ENCODE results near the gene TSPOAP1. TPM values are rescaled to one million over a fixed set of nuclear protein-coding genes. Genes with fewer than 3 reads are reported as not detected.

Gene TSPOAP1
- total and polyA plus RNA-seq, 10 of the 15 experiments (the other 5 are each of a cell fraction or from before 2014, with no cell fraction given): 0.58 to 16.4 (median 4.2) TPM; not detected in 1

DNA sequence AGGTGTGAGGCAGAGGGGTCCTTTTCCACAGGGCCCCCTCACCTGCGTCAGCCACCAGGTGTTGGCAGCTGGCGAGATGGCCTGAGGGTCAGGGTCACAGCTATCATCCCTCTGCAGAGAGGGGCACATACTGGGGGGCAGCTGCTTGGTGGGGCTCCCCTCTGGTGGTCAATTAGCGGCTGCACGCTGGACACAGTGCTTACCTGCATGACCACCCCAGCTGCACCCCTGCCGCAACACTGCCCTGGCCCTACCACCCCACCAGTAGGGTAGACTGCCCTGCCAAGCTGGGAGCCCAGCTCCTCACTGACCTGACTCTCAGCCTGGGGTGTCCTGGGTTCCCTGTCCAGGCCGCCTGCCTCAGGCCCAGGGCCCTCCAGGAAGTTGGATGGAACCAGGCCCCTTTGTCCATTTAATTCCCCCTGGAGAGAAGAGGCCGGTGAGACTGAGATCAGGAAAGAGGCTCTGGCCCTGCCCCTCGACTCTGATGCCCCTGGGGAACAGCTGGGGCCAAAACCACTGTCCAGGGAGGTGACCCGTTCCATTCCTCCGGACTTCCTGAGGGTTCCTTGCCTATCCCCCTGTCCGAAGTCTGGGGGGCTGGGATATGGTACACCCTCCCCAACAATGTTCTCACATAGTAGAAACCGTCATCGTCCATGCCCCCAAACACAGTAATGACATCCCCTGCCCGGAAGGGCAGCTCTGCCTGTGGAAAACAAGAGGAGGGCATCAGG, 23.7 kb downstream of the TSPOAP1 start:
- intact Hi-C loops (cut with micrococcal nuclease; ENCODE audit: unreplicated experiment) (loop anchor here (1.0 kb wide), 1 partner anchor 142 kb away; no protein-coding TSS in a partner anchor), in situ Hi-C loops (cut with MboI) (no loop called here)
- DNase-seq (ENCODE audit: low read depth, low spot score) (no peak), FAIRE-seq (no peak), ATAC-seq (no peak; the same call in 2 of the 3 replicates)
- POLR2A ChIA-PET: interaction anchor here (1.8 kb wide), 1 partner anchor 112 kb away, joined by 5 read pairs; the partner anchor contains the start of gene RNF43
- no peak overlapping the region for H2AFZ ChIP-seq (ENCODE audit: control insufficient read depth, low read depth, low read length)
- no peak overlapping the region for H3K27ac ChIP-seq (ENCODE audit: control insufficient read depth, insufficient read depth)
- H3K9me3 ChIP-seq (replicated peaks; ENCODE audit: control insufficient read depth, insufficient read depth, low read length): no peaks in the 10 kb centered on the region
- no peaks in the 10 kb centered on the region for H3K4me1 ChIP-seq (ENCODE audit: control insufficient read depth, insufficient read depth, low read length)
- no peak overlapping the region for H3K4me2 ChIP-seq (ENCODE audit: control insufficient read depth, insufficient read depth)
- CTCF ChIA-PET: interaction anchor here (0.6 to 7.1 kb wide), 25 partner anchors 10 to 163 kb away, joined by 3 to 56 read pairs (median 6); partner anchors contain the start of genes RNF43, SUPT4H1 and TSPOAP1
- no peak overlapping the region for H3K9ac ChIP-seq (ENCODE audit: control insufficient read depth, insufficient read depth, low read length)
- H3K79me2 ChIP-seq (ENCODE audit: control insufficient read depth, insufficient read depth, low read length): no peaks in the 10 kb centered on the region
- TF ChIP-seq, protein P1, sequence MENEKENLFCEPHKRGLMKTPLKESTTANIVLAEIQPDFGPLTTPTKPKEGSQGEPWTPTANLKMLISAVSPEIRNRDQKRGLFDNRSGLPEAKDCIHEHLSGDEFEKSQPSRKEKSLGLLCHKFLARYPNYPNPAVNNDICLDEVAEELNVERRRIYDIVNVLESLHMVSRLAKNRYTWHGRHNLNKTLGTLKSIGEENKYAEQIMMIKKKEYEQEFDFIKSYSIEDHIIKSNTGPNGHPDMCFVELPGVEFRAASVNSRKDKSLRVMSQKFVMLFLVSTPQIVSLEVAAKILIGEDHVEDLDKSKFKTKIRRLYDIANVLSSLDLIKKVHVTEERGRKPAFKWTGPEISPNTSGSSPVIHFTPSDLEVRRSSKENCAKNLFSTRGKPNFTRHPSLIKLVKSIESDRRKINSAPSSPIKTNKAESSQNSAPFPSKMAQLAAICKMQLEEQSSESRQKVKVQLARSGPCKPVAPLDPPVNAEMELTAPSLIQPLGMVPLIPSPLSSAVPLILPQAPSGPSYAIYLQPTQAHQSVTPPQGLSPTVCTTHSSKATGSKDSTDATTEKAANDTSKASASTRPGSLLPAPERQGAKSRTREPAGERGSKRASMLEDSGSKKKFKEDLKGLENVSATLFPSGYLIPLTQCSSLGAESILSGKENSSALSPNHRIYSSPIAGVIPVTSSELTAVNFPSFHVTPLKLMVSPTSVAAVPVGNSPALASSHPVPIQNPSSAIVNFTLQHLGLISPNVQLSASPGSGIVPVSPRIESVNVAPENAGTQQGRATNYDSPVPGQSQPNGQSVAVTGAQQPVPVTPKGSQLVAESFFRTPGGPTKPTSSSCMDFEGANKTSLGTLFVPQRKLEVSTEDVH (IDR thresholded peaks at IDR 0.05; ENCODE audit: low read depth, partially characterized antibody): no peak
- no peak for TF ChIP-seq RBBP5 (conservative IDR thresholded peaks at IDR 0.05)
- TF ChIP-seq CBX5 (IDR thresholded peaks at IDR 0.05; ENCODE audit: low read depth): no peak
- no peak for TF ChIP-seq MYC (IDR thresholded peaks at IDR 0.05; ENCODE audit: insufficient read depth, insufficient read length, insufficient replicate concordance, low read length, severe bottlenecking)
- no peak for TF ChIP-seq MTA2 (IDR thresholded peaks at IDR 0.05; ENCODE audit: low read depth)
- no peak for TF ChIP-seq RELA (IDR thresholded peaks at IDR 0.05; ENCODE audit: borderline replicate concordance, partially characterized antibody)
- TF ChIP-seq, protein P2, sequence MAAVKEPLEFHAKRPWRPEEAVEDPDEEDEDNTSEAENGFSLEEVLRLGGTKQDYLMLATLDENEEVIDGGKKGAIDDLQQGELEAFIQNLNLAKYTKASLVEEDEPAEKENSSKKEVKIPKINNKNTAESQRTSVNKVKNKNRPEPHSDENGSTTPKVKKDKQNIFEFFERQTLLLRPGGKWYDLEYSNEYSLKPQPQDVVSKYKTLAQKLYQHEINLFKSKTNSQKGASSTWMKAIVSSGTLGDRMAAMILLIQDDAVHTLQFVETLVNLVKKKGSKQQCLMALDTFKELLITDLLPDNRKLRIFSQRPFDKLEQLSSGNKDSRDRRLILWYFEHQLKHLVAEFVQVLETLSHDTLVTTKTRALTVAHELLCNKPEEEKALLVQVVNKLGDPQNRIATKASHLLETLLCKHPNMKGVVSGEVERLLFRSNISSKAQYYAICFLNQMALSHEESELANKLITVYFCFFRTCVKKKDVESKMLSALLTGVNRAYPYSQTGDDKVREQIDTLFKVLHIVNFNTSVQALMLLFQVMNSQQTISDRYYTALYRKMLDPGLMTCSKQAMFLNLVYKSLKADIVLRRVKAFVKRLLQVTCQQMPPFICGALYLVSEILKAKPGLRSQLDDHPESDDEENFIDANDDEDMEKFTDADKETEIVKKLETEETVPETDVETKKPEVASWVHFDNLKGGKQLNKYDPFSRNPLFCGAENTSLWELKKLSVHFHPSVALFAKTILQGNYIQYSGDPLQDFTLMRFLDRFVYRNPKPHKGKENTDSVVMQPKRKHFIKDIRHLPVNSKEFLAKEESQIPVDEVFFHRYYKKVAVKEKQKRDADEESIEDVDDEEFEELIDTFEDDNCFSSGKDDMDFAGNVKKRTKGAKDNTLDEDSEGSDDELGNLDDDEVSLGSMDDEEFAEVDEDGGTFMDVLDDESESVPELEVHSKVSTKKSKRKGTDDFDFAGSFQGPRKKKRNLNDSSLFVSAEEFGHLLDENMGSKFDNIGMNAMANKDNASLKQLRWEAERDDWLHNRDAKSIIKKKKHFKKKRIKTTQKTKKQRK (IDR thresholded peaks at IDR 0.05; ENCODE audit: low read depth, low read length): no peak
- TF ChIP-seq, protein P3, sequence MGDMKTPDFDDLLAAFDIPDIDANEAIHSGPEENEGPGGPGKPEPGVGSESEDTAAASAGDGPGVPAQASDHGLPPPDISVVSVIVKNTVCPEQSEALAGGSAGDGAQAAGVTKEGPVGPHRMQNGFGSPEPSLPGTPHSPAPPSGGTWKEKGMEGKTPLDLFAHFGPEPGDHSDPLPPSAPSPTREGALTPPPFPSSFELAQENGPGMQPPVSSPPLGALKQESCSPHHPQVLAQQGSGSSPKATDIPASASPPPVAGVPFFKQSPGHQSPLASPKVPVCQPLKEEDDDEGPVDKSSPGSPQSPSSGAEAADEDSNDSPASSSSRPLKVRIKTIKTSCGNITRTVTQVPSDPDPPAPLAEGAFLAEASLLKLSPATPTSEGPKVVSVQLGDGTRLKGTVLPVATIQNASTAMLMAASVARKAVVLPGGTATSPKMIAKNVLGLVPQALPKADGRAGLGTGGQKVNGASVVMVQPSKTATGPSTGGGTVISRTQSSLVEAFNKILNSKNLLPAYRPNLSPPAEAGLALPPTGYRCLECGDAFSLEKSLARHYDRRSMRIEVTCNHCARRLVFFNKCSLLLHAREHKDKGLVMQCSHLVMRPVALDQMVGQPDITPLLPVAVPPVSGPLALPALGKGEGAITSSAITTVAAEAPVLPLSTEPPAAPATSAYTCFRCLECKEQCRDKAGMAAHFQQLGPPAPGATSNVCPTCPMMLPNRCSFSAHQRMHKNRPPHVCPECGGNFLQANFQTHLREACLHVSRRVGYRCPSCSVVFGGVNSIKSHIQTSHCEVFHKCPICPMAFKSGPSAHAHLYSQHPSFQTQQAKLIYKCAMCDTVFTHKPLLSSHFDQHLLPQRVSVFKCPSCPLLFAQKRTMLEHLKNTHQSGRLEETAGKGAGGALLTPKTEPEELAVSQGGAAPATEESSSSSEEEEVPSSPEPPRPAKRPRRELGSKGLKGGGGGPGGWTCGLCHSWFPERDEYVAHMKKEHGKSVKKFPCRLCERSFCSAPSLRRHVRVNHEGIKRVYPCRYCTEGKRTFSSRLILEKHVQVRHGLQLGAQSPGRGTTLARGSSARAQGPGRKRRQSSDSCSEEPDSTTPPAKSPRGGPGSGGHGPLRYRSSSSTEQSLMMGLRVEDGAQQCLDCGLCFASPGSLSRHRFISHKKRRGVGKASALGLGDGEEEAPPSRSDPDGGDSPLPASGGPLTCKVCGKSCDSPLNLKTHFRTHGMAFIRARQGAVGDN (IDR thresholded peaks at IDR 0.05): no peak
- no peak for TF ChIP-seq NFYB (IDR thresholded peaks at IDR 0.05; ENCODE audit: insufficient read depth, low read depth, low read length)
- no peak overlapping the region for H3K4me3 ChIP-seq
- 46% methylated on average over 14 of the region's 14 CpGs for WGBS (ENCODE audit: insufficient coverage, insufficient replicate concordance, low lambda C conversion rate, missing lambda C conversion rate)
- RAD21 ChIA-PET (ENCODE audit: unreplicated experiment): interaction anchor here (1.2 to 3.0 kb wide), 6 partner anchors 8 to 143 kb away, joined by 3 to 27 read pairs (median 6); partner anchors contain the start of gene RNF43
- SMC1A ChIA-PET (ENCODE audit: uncharacterized antibody, unreplicated experiment): interaction anchor here (0.6 to 2.8 kb wide), 9 partner anchors 12 to 1467 kb away, joined by 3 to 13 read pairs (median 3); partner anchors contain the start of genes RNF43 and SUPT4H1
- no peaks in the 10 kb centered on the region for H3K36me3 ChIP-seq (ENCODE audit: control insufficient read depth in 2 of 2, insufficient read depth in 2 of 2, low read length in 1 of 2)
- H3K27me3 ChIP-seq (replicated peaks in 1 of 2; ENCODE audit: control insufficient read depth in 2 of 2, insufficient read depth in 2 of 2, low read length in 1 of 2): no peaks in the 10 kb centered on the region; a peak in 1 of 4 replicates
- no TSS peak for BruUV-seq (replicated peaks)
- no peaks in the 10 kb centered on the region for H4K20me1 ChIP-seq (ENCODE audit: control insufficient read depth, insufficient read depth)

Measured in GM12878 (cell line).